ENCODE measurements around the gene RAPGEF5. TPM values are rescaled to one million over a fixed set of nuclear protein-coding genes. Genes with fewer than 3 reads are reported as not detected.

RAPGEF5 gene
- total and polyA plus RNA-seq, 2 donors (not counting 3 experiments of a cell fraction or from before 2014, with no cell fraction given): 10.0 to 43.2 TPM

DNA sequence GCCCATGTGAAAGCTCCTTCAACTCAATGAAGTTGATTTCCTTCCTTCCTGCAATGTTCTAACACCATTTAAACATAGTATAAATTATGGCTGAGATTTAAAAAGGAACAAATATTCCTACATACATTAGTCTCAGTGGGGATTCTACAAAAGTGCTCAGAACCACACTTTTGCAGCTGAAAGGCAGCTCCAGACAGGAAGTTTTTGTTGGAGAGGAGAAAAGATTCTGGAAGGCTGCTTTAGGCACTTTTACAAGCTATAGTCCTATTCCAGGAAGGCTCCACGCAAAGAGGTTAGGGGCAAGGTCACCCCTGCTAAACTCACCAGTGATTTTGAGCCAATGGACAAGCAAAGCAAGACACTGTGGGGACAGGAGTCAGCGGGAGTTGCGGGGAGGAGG lies 232.0 kb downstream of the RAPGEF5 start:
- Histone ChIP-seq H2AFZ (ENCODE audit: low read depth, low read length) (no peak overlapping the region), H3K27ac (ENCODE audit: insufficient read depth, low read depth, low read length) (peak overlapping the region; percentile 91), H3K4me1 (ENCODE audit: control insufficient read depth, extremely low read depth, insufficient read depth, low read length) (peaks cover 71% of the 10 kb centered on the region), H3K4me3 (replicated peaks in 1 of 3; ENCODE audit: insufficient read depth in 1 of 3, low read depth in 1 of 3, low read length in 3 of 3) (no peak overlapping the region), H3K9ac (replicated peaks; ENCODE audit: extremely low read depth, insufficient read depth, low read length) (peak overlapping the region; percentile 11), H4K20me1 (replicated peaks; ENCODE audit: control insufficient read depth, extremely low read depth, insufficient read depth, low read length) (no peaks in the 10 kb centered on the region), H3K36me3 (ENCODE audit: control insufficient read depth in 2 of 2, extremely low read depth in 1 of 2, insufficient read depth in 2 of 2, low read length in 2 of 2) (peaks cover 0 to 4% of the 10 kb centered on the region in 2 experiments), H3K27me3 (ENCODE audit: control insufficient read depth in 2 of 2, insufficient read depth in 2 of 2, low read length in 2 of 2) (no peaks in the 10 kb centered on the region), H3K9me1 (replicated peaks; ENCODE audit: control insufficient read depth, extremely low read depth, insufficient read depth, low read length) (no peaks in the 10 kb centered on the region), H3K4me2 (ENCODE audit: insufficient read depth, low read length) (peak overlapping the region; percentile 1), H3K79me2 (ENCODE audit: control insufficient read depth, insufficient read depth, low read length) (no peaks in the 10 kb centered on the region), H3K9me3 (replicated peaks; ENCODE audit: control insufficient read depth, insufficient read depth, low read length) (no peaks in the 10 kb centered on the region)
- FAIRE-seq: peak; percentile 48
- intact Hi-C loops (cut with micrococcal nuclease): loop anchor here (1.0 to 5.0 kb wide), 2 partner anchors 11 to 527 kb away; no protein-coding TSS in a partner anchor
- no TSS peak for BruUV-seq (replicated peaks)
- ChIA-PET CTCF (interaction anchor here (0.8 to 1.8 kb wide), 9 partner anchors 9 to 360 kb away, joined by 3 to 16 read pairs (median 4); no protein-coding TSS in a partner anchor), POLR2A (no interaction called here)
- dilution Hi-C loops (cut with MboI; ENCODE audit: extremely low pct_ligation_motif_present, low sequenced_read_pairs): loop anchor here (25.0 kb wide), 1 partner anchor 337 kb away; no protein-coding TSS in a partner anchor
- peak; percentile 86 for DNase-seq (ENCODE audit: low read depth, low spot score)
- TF ChIP-seq EZH2 (IDR thresholded peaks at IDR 0.05; ENCODE audit: borderline replicate concordance, low read depth, low read length, severe bottlenecking) (no peak), FOS (IDR thresholded peaks at IDR 0.05; ENCODE audit: borderline replicate concordance, insufficient read depth, low read length) (no peak), JUN (IDR thresholded peaks at IDR 0.05; ENCODE audit: borderline replicate concordance, insufficient read depth, insufficient read length, low read depth) (peak; percentile 24), MYC (IDR thresholded peaks at IDR 0.05; ENCODE audit: low read depth, low read length) (no peak)

- Histone ChIP-seq H3K4me1 (ENCODE audit: control insufficient read depth, extremely low read depth, insufficient read depth, low read length) (peaks cover 60% of the 10 kb centered on the region), H4K20me1 (replicated peaks; ENCODE audit: control insufficient read depth, extremely low read depth, insufficient read depth, low read length) (no peaks in the 10 kb centered on the region), H3K9me1 (replicated peaks; ENCODE audit: control insufficient read depth, extremely low read depth, insufficient read depth, low read length) (no peaks in the 10 kb centered on the region), H3K79me2 (ENCODE audit: control insufficient read depth, insufficient read depth, low read length) (no peaks in the 10 kb centered on the region), H3K27me3 (ENCODE audit: control insufficient read depth in 2 of 2, insufficient read depth in 2 of 2, low read length in 2 of 2) (no peaks in the 10 kb centered on the region), H3K4me2 (ENCODE audit: insufficient read depth, low read length) (no peak overlapping the region), H3K9me3 (replicated peaks; ENCODE audit: control insufficient read depth, insufficient read depth, low read length) (no peaks in the 10 kb centered on the region), H2AFZ (ENCODE audit: low read depth, low read length) (no peak overlapping the region), H3K9ac (replicated peaks; ENCODE audit: extremely low read depth, insufficient read depth, low read length) (peak overlapping the region; percentile 64), H3K36me3 (ENCODE audit: control insufficient read depth in 2 of 2, extremely low read depth in 1 of 2, insufficient read depth in 2 of 2, low read length in 2 of 2) (no peaks in the 10 kb centered on the region), H3K4me3 (replicated peaks in 1 of 3; ENCODE audit: insufficient read depth in 1 of 3, low read depth in 1 of 3, low read length in 3 of 3) (no peak overlapping the region), H3K27ac (ENCODE audit: insufficient read depth, low read depth, low read length) (peak overlapping the region; percentile 87)
- dilution Hi-C loops (cut with MboI; ENCODE audit: extremely low pct_ligation_motif_present, low sequenced_read_pairs): loop anchor here (25.0 kb wide), 1 partner anchor 339 kb away; no protein-coding TSS in a partner anchor
- ChIA-PET POLR2A (no interaction called here), CTCF (interaction anchor here (1.0 to 1.2 kb wide), 2 partner anchors 10 to 13 kb away, joined by 4 to 11 read pairs; no protein-coding TSS in a partner anchor)
- DNase-seq (ENCODE audit: low read depth, low spot score) (peak; percentile 81), FAIRE-seq (peak; percentile 64)
- no TSS peak for BruUV-seq (replicated peaks)
- intact Hi-C loops (cut with micrococcal nuclease): loop anchor here (1.0 kb wide), 1 partner anchor 91 kb away; no protein-coding TSS in a partner anchor
- TF ChIP-seq POLR2AphosphoS5 (IDR thresholded peaks at IDR 0.05; ENCODE audit: insufficient read depth, low read depth, low read length): no peak
- TF ChIP-seq JUN (IDR thresholded peaks at IDR 0.05; ENCODE audit: borderline replicate concordance, insufficient read depth, insufficient read length, low read depth): no peak
- TF ChIP-seq GATA2 (IDR thresholded peaks at IDR 0.05; ENCODE audit: insufficient read depth, insufficient read length, low read depth, low read length): peak; percentile 25
- no peak for TF ChIP-seq POLR2A (IDR thresholded peaks at IDR 0.05; ENCODE audit: low read depth, low read length)
- peak; percentile 61 for TF ChIP-seq MYC (IDR thresholded peaks at IDR 0.05; ENCODE audit: low read depth, low read length)
- TF ChIP-seq, protein P1, sequence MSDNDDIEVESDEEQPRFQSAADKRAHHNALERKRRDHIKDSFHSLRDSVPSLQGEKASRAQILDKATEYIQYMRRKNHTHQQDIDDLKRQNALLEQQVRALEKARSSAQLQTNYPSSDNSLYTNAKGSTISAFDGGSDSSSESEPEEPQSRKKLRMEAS (IDR thresholded peaks at IDR 0.05; ENCODE audit: insufficient read depth, insufficient read length): peak; percentile 50
- no peak for TF ChIP-seq CTCF (IDR thresholded peaks at IDR 0.05; ENCODE audit: extremely low read depth in 1 of 2, insufficient read depth in 1 of 2, low read depth in 1 of 2, low read length in 2 of 2)
- no peak for TF ChIP-seq EZH2 (IDR thresholded peaks at IDR 0.05; ENCODE audit: borderline replicate concordance, low read depth, low read length, severe bottlenecking)
- TF ChIP-seq FOS (IDR thresholded peaks at IDR 0.05; ENCODE audit: borderline replicate concordance, insufficient read depth, low read length): peak; percentile 28
Measured at GRCh38 chr7:22123139-22123538, 233.8 kb downstream of the RAPGEF5 start.

Data from endothelial cell of umbilical vein (primary cell).